ENCODE measurements around the gene DAAM1. TPM values are rescaled to one million over a fixed set of nuclear protein-coding genes. Genes with fewer than 3 reads are reported as not detected.
A peak's percentile ranks its signal among the peaks of the same experiment; 100 is the strongest.

DAAM1 gene
- total RNA-seq, 1 donor from 2014 or later, result 64.3 TPM

- DNase-seq (ENCODE audit: extremely low spot score, unreplicated experiment), result no peak
- H3K36me3 Mint-ChIP-seq, result peaks cover 28% of the 10 kb centered on the region
- H3K27me3 Mint-ChIP-seq, result no peaks in the 10 kb centered on the region
- no peak for TF ChIP-seq CTCF (conservative IDR thresholded peaks at IDR 0.05)
- H3K9me3 Mint-ChIP-seq, result no peaks in the 10 kb centered on the region
- H3K4me3 Mint-ChIP-seq, result no peak overlapping the region
- H3K27ac Mint-ChIP-seq, result no peak overlapping the region
- peaks cover 22% of the 10 kb centered on the region for H3K4me1 Mint-ChIP-seq (ENCODE audit: unreplicated experiment)
Observed at GRCh38 chr14:59277659-59278058, 89.2 kb downstream of the DAAM1 start.

GRCh38 chr14:59278111-59278510 lies 89.6 kb downstream of the DAAM1 start:
- peaks cover 22% of the 10 kb centered on the region for H3K4me1 Mint-ChIP-seq (ENCODE audit: unreplicated experiment)
- peak overlapping the region; percentile 9 for H3K27ac Mint-ChIP-seq
- no peak for TF ChIP-seq CTCF (conservative IDR thresholded peaks at IDR 0.05)
- DNase-seq (ENCODE audit: extremely low spot score, unreplicated experiment), result no peak
- peaks cover 26% of the 10 kb centered on the region for H3K36me3 Mint-ChIP-seq
- no peak overlapping the region for H3K4me3 Mint-ChIP-seq
- H3K27me3 Mint-ChIP-seq, result no peaks in the 10 kb centered on the region
- H3K9me3 Mint-ChIP-seq, result no peaks in the 10 kb centered on the region

DNA sequence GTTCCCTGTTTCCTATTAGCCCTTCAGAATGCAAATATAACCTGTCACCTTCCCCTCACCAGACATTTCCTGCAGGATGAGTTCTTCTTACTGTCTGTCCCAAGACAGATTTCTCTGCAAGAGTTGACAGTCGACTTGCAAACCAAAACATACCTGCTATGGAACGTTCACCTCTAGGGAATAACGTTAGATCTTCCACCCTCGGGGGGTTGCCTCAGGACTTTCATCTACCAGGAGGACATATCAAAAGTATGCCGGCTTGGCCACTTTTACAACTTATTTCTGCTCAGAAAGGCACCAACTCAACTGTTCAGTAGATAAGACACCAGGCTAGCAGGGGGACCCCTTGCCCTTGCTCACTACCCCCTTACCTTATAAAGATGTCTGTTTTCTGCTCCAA lies 92.5 kb downstream of the DAAM1 start:
- H3K4me1 Mint-ChIP-seq (ENCODE audit: unreplicated experiment), result peaks cover 6% of the 10 kb centered on the region
- H3K9me3 Mint-ChIP-seq, result peaks cover 12% of the 10 kb centered on the region
- no peak overlapping the region for H3K27ac Mint-ChIP-seq
- H3K4me3 Mint-ChIP-seq, result no peak overlapping the region
- no peak for DNase-seq (ENCODE audit: extremely low spot score, unreplicated experiment)
- TF ChIP-seq CTCF (conservative IDR thresholded peaks at IDR 0.05), result no peak
- peaks cover 45% of the 10 kb centered on the region for H3K36me3 Mint-ChIP-seq
- no peaks in the 10 kb centered on the region for H3K27me3 Mint-ChIP-seq

GRCh38 chr14:59281609-59282377 lies 93.3 kb downstream of the DAAM1 start:
- no peak for DNase-seq (ENCODE audit: extremely low spot score, unreplicated experiment)
- Mint-ChIP-seq H3K27me3 (no peaks in the 10 kb centered on the region), H3K9me3 (peaks cover 12% of the 10 kb centered on the region), H3K27ac (no peak overlapping the region), H3K36me3 (peaks cover 41% of the 10 kb centered on the region), H3K4me3 (no peak overlapping the region), H3K4me1 (ENCODE audit: unreplicated experiment) (no peaks in the 10 kb centered on the region)
- no peak for TF ChIP-seq CTCF (conservative IDR thresholded peaks at IDR 0.05)

DNA sequence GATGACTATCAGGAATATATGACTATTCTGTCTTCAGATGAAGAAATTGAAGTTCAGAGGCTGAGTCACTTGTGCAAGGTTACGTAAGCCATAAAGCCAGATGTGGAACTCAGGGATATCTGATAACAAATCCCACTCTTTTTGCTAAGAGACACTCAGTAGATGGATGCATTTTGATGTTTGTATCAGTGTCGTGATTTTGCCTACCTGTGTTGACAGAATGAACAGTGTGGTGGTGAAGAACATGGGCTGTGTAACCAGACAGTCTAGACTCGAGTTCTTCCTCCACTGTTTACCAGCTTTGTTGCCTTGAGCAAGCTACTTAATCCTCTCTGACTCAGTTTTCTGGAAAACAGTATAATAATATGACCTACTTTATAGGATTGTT lies 93.9 kb downstream of the DAAM1 start:
- Mint-ChIP-seq H3K27me3 (no peaks in the 10 kb centered on the region), H3K27ac (no peak overlapping the region), H3K4me3 (no peak overlapping the region), H3K4me1 (ENCODE audit: unreplicated experiment) (no peaks in the 10 kb centered on the region), H3K36me3 (peaks cover 41% of the 10 kb centered on the region), H3K9me3 (peaks cover 12% of the 10 kb centered on the region)
- no peak for DNase-seq (ENCODE audit: extremely low spot score, unreplicated experiment)
- TF ChIP-seq CTCF (conservative IDR thresholded peaks at IDR 0.05), result no peak
